ENCODE data around the gene CBR1. TPM values are rescaled to one million over a fixed set of nuclear protein-coding genes. Genes with fewer than 3 reads are reported as not detected.

The CBR1 gene
- total RNA-seq, 1 experiment from 2014 or later = 26.4 TPM

- Histone ChIP-seq H3K9ac (ENCODE audit: low read length) (no peak overlapping the region), H3K79me2 (ENCODE audit: low read length) (no peaks in the 10 kb centered on the region), H4K20me1 (ENCODE audit: insufficient read depth, low read depth, low read length) (no peaks in the 10 kb centered on the region), H3K27ac (ENCODE audit: low read length) (no peak overlapping the region), H3K9me2 (replicated peaks; ENCODE audit: insufficient read depth, low read length) (no peaks in the 10 kb centered on the region), H3K4me2 (ENCODE audit: low read depth, low read length, poor library complexity, severe bottlenecking) (no peak overlapping the region), H3K9me3 (ENCODE audit: low read length) (no peaks in the 10 kb centered on the region), H3K4me3 (ENCODE audit: low read length) (no peak overlapping the region), H3K4me1 (ENCODE audit: low read length) (no peaks in the 10 kb centered on the region), H2AFZ (ENCODE audit: low read length) (no peak overlapping the region), H3K36me3 (ENCODE audit: insufficient read depth, low read length) (no peaks in the 10 kb centered on the region), H3K27me3 (ENCODE audit: low read length) (no peaks in the 10 kb centered on the region)
- no peak for DNase-seq
Observed at GRCh38 chr21:36117286-36117741, 47.5 kb downstream of the CBR1 start.

GRCh38 chr21:36120304-36120888, 50.6 kb downstream of the CBR1 start:
- no peaks in the 10 kb centered on the region for H3K36me3 ChIP-seq (ENCODE audit: insufficient read depth, low read length)
- no peak overlapping the region for H2AFZ ChIP-seq (ENCODE audit: low read length)
- no peak overlapping the region for H3K9ac ChIP-seq (ENCODE audit: low read length)
- DNase-seq = peak; percentile 20
- H3K27ac ChIP-seq (ENCODE audit: low read length) = no peak overlapping the region
- no peaks in the 10 kb centered on the region for H3K27me3 ChIP-seq (ENCODE audit: low read length)
- H3K4me1 ChIP-seq (ENCODE audit: low read length) = no peaks in the 10 kb centered on the region
- H3K9me2 ChIP-seq (replicated peaks; ENCODE audit: insufficient read depth, low read length) = no peaks in the 10 kb centered on the region
- H4K20me1 ChIP-seq (ENCODE audit: insufficient read depth, low read depth, low read length) = no peaks in the 10 kb centered on the region
- no peak overlapping the region for H3K4me2 ChIP-seq (ENCODE audit: low read depth, low read length, poor library complexity, severe bottlenecking)
- H3K79me2 ChIP-seq (ENCODE audit: low read length) = no peaks in the 10 kb centered on the region
- no peak overlapping the region for H3K4me3 ChIP-seq (ENCODE audit: low read length)
- no peaks in the 10 kb centered on the region for H3K9me3 ChIP-seq (ENCODE audit: low read length)

Small RNA genes lying within 50 kb of the gene (small RNA-seq; reads per million reads assigned to genes)
- not detected for gene RNU6-992P

Other genes starting within 250 kb of the CBR1 start
- 13.2 and 22.6 TPM in 2 replicates for gene SETD4, start 9.5 kb upstream of the CBR1 start, total RNA-seq (2014; rRNA removed; shearing (Covaris generic); ENCODE audit: low replicate concordance)
- gene CBR3, start 65.1 kb downstream of the CBR1 start, total RNA-seq (2014; rRNA removed; shearing (Covaris generic); ENCODE audit: low replicate concordance) = not detected in 2 replicates
- 1.0 and 2.1 TPM in 2 replicates for gene DOP1B, start 86.8 kb downstream of the CBR1 start, total RNA-seq (2014; rRNA removed; shearing (Covaris generic); ENCODE audit: low replicate concordance)